ENCODE measurements around the gene ZNF668. TPM values are rescaled to one million over a fixed set of nuclear protein-coding genes. Genes with fewer than 3 reads are reported as not detected.

The ZNF668 gene
- total and polyA plus RNA-seq, 2 of the 13 experiments (the other 11 are each of a cell fraction or from before 2014, with no cell fraction given) = 3.8 to 9.8 TPM

GRCh38 chr16:31108035-31108793 lies 34.2 kb upstream of the ZNF668 start, which contains the start of gene BCKDK (continued):
- TF ChIP-seq ZBTB40 (IDR thresholded peaks at IDR 0.05) = no peak
- TF ChIP-seq ZBTB40 (CRISPR knock-in tag; IDR thresholded peaks at IDR 0.05) = no peak; the same call in 1 of the 2 replicates
- no peak for TF ChIP-seq PCBP2 (optimal IDR thresholded peaks at IDR 0.05; ENCODE audit: low read depth, low read length, poor library complexity, severe bottlenecking)
- TF ChIP-seq TMF1 (CRISPR knock-in tag; IDR thresholded peaks at IDR 0.05; ENCODE audit: low read depth) = peak; percentile 66; the same call in 1 of the 2 replicates
- TF ChIP-seq SIN3A (IDR thresholded peaks at IDR 0.05; ENCODE audit: borderline replicate concordance, low read depth, low read length) = 0 out of 2 replicates have a peak, but pooled peaks have one; percentile 60
- TF ChIP-seq ZSCAN29 (CRISPR knock-in tag; conservative IDR thresholded peaks at IDR 0.05) = peak; percentile 85
- TF ChIP-seq ZNF704 (CRISPR knock-in tag; IDR thresholded peaks at IDR 0.05; ENCODE audit: borderline replicate concordance) = peak; percentile 66; the same call in 1 of the 2 replicates
- TF ChIP-seq ZNF17 (CRISPR knock-in tag; IDR thresholded peaks at IDR 0.05) = no peak
- peak; percentile 99 for TF ChIP-seq ZFP82 (CRISPR knock-in tag; IDR thresholded peaks at IDR 0.05; ENCODE audit: borderline replicate concordance)
- peak; percentile 80; the same call in 1 of the 2 replicates for TF ChIP-seq NFKB2 (CRISPR knock-in tag; IDR thresholded peaks at IDR 0.05; ENCODE audit: borderline replicate concordance)
- peak; percentile 27; the same call in 1 of the 2 replicates for TF ChIP-seq ZBTB49 (CRISPR knock-in tag; IDR thresholded peaks at IDR 0.05; ENCODE audit: borderline replicate concordance)
- TF ChIP-seq CHD2 (IDR thresholded peaks at IDR 0.05; ENCODE audit: low read depth, low read length) = 0 out of 2 replicates have a peak, but pooled peaks have one; percentile 45
- no peak for TF ChIP-seq ZNF44 (CRISPR knock-in tag; IDR thresholded peaks at IDR 0.05)
- TF ChIP-seq NFYC (CRISPR knock-in tag; IDR thresholded peaks at IDR 0.05) = peak; percentile 64
- TF ChIP-seq POLR2AphosphoS5 (IDR thresholded peaks at IDR 0.05; ENCODE audit: low read depth, low read length) = peak; percentile 71

All from HepG2 (cell line).